ENCODE data around the gene C19orf33. TPM values are rescaled to one million over a fixed set of nuclear protein-coding genes. Genes with fewer than 3 reads are reported as not detected.

The C19orf33 gene
- polyA plus RNA-seq, 1 donor (not counting 4 experiments of a cell fraction or from before 2014, with no cell fraction given): 366 TPM

DNA sequence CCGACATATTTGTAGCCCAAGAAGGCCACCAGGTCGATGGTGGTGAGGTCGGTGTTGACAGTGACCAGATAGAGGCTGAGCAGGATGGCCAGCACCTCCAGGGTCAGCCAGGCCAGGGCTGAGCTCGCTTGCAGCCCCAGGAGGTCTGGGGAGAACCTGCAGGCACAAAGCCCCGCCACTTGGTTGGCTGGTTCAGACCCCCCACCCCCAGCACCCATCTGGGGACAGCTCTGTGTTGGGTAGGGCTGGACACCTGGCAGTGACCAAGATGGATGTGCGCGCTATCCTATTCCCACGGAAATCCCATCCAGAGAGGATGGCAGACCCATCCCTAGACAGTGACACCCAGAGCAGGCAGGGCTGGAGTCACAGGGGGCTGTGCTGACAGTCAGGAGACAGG is 3.5 kb downstream of the C19orf33 start:
- H2AFZ ChIP-seq (ENCODE audit: control insufficient read depth, low read length): no peak overlapping the region
- dilution Hi-C loops (cut with MboI; ENCODE audit: extremely low pct_ligation_motif_present, low sequenced_read_pairs): no loop called here
- no peak for TF ChIP-seq EZH2 (IDR thresholded peaks at IDR 0.05; ENCODE audit: low read length)
- TF ChIP-seq, protein P1, sequence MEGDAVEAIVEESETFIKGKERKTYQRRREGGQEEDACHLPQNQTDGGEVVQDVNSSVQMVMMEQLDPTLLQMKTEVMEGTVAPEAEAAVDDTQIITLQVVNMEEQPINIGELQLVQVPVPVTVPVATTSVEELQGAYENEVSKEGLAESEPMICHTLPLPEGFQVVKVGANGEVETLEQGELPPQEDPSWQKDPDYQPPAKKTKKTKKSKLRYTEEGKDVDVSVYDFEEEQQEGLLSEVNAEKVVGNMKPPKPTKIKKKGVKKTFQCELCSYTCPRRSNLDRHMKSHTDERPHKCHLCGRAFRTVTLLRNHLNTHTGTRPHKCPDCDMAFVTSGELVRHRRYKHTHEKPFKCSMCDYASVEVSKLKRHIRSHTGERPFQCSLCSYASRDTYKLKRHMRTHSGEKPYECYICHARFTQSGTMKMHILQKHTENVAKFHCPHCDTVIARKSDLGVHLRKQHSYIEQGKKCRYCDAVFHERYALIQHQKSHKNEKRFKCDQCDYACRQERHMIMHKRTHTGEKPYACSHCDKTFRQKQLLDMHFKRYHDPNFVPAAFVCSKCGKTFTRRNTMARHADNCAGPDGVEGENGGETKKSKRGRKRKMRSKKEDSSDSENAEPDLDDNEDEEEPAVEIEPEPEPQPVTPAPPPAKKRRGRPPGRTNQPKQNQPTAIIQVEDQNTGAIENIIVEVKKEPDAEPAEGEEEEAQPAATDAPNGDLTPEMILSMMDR (optimal IDR thresholded peaks at IDR 0.05 in 1 of 3, IDR thresholded peaks at IDR 0.05 in 1 of 3, conservative IDR thresholded peaks at IDR 0.05 in 1 of 3; ENCODE audit: extremely low read depth in 1 of 3, insufficient read depth in 2 of 3, low read length in 3 of 3): no peak
- no peak for DNase-seq (ENCODE audit: low read depth, low spot score)
- peaks cover 23% of the 10 kb centered on the region for H3K4me1 ChIP-seq (ENCODE audit: control insufficient read depth, extremely low read depth, insufficient read depth, low read length)
- H3K79me2 ChIP-seq (ENCODE audit: control insufficient read depth, insufficient read depth, low read length): peaks cover 22% of the 10 kb centered on the region
- H3K9me3 ChIP-seq (ENCODE audit: control insufficient read depth, low read depth, low read length): no peaks in the 10 kb centered on the region
- peaks cover 6 to 30% of the 10 kb centered on the region in 2 experiments for H3K36me3 ChIP-seq (ENCODE audit: control insufficient read depth in 2 of 2, extremely low read depth in 1 of 2, insufficient read depth in 2 of 2, low read length in 2 of 2)
- no peaks in the 10 kb centered on the region for H4K20me1 ChIP-seq (ENCODE audit: control insufficient read depth, extremely low read depth, insufficient read depth, low read length)
- H3K9me1 ChIP-seq (ENCODE audit: control insufficient read depth, extremely low read depth, insufficient read depth, low read length): no peaks in the 10 kb centered on the region
- no peak overlapping the region for H3K4me2 ChIP-seq (ENCODE audit: control insufficient read depth, extremely low read depth, insufficient read depth, low read depth, low read length)
- H3K9ac ChIP-seq (ENCODE audit: control insufficient read depth, extremely low read depth, insufficient read depth, low read length): no peak overlapping the region
- H3K27me3 ChIP-seq (ENCODE audit: control insufficient read depth, extremely low read depth, insufficient read depth, low read length): no peaks in the 10 kb centered on the region
- no peak overlapping the region for H3K27ac ChIP-seq (ENCODE audit: control insufficient read depth, insufficient read depth, low read length)
- no peak overlapping the region for H3K4me3 ChIP-seq (ENCODE audit: control insufficient read depth in 2 of 3, extremely low read depth in 1 of 3, insufficient read depth in 2 of 3, low read depth in 1 of 3, low read length in 3 of 3)
- no peak for FAIRE-seq

DNA sequence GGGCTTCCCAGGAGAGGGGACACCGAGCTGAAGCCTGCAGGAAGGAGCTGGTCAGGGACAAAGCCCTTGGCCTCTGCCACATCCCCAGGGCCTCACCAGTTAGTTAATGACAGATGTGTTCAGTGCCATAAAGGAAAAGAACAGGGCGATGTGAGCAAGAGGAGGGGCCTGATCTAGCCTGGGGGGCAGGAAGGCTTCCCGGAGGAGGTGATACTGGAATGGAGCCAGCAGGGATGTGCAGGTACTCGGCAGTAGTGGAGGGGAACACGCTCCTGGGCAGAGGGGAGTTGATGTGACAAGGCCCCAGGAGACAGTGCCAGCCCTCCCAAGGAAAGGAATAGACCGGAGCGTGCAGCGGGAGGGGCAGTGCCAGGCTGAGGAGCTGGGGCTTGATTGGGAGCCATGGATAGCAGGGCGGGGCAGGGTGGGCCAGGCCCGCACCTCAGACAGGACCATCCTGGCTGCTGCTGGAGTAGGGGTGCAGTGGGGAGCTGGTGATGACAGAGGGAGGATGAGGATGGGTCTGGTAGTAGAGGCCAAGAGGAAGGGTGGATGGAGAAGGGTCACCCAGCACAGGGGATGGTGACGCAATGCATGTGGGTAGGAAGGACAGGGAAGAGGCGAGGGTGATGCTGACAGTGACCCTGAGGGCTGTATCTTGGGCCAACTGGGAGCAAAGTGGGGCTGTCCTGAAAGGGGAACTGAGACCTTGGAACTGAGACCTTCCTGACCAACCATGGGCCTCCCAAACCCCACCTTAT is 4.1 kb downstream of the C19orf33 start:
- no peak overlapping the region for H3K9ac ChIP-seq (ENCODE audit: control insufficient read depth, extremely low read depth, insufficient read depth, low read length)

More for the DNA sequence above, 4.1 kb downstream of the C19orf33 start:
- peaks cover 6 to 30% of the 10 kb centered on the region in 2 experiments for H3K36me3 ChIP-seq (ENCODE audit: control insufficient read depth in 2 of 2, extremely low read depth in 1 of 2, insufficient read depth in 2 of 2, low read length in 2 of 2)
- FAIRE-seq (no peak), DNase-seq (ENCODE audit: low read depth, low spot score) (no peak)
- H3K4me1 ChIP-seq (ENCODE audit: control insufficient read depth, extremely low read depth, insufficient read depth, low read length): peaks cover 20% of the 10 kb centered on the region
- no peak overlapping the region for H2AFZ ChIP-seq (ENCODE audit: control insufficient read depth, low read length)
- H3K27me3 ChIP-seq (ENCODE audit: control insufficient read depth, extremely low read depth, insufficient read depth, low read length): no peaks in the 10 kb centered on the region
- H3K4me3 ChIP-seq (ENCODE audit: control insufficient read depth in 2 of 3, extremely low read depth in 1 of 3, insufficient read depth in 2 of 3, low read depth in 1 of 3, low read length in 3 of 3): no peak overlapping the region
- no peaks in the 10 kb centered on the region for H4K20me1 ChIP-seq (ENCODE audit: control insufficient read depth, extremely low read depth, insufficient read depth, low read length)
- H3K9me1 ChIP-seq (ENCODE audit: control insufficient read depth, extremely low read depth, insufficient read depth, low read length): no peaks in the 10 kb centered on the region
- no peak for TF ChIP-seq EZH2 (IDR thresholded peaks at IDR 0.05; ENCODE audit: low read length)
- TF ChIP-seq, protein P1 (optimal IDR thresholded peaks at IDR 0.05 in 1 of 3, IDR thresholded peaks at IDR 0.05 in 1 of 3, conservative IDR thresholded peaks at IDR 0.05 in 1 of 3; ENCODE audit: extremely low read depth in 1 of 3, insufficient read depth in 2 of 3, low read length in 3 of 3): no peak
- peaks cover 22% of the 10 kb centered on the region for H3K79me2 ChIP-seq (ENCODE audit: control insufficient read depth, insufficient read depth, low read length)
- no peaks in the 10 kb centered on the region for H3K9me3 ChIP-seq (ENCODE audit: control insufficient read depth, low read depth, low read length)
- H3K27ac ChIP-seq (ENCODE audit: control insufficient read depth, insufficient read depth, low read length): no peak overlapping the region
- H3K4me2 ChIP-seq (ENCODE audit: control insufficient read depth, extremely low read depth, insufficient read depth, low read depth, low read length): no peak overlapping the region
- dilution Hi-C loops (cut with MboI; ENCODE audit: extremely low pct_ligation_motif_present, low sequenced_read_pairs): no loop called here

All from keratinocyte (primary cell).